SK-N-SH (cell line): Measurements from ENCODE around the gene ERC2. TPM values are rescaled to one million over a fixed set of nuclear protein-coding genes. Genes with fewer than 3 reads are reported as not detected.

Experiments used
- CTCF ChIA-PET: fragments of 300-600, 350-600 bp; formaldehyde crosslinking; extraction: SDS; loops from one replicate; lab custom pipeline; 2021; lab: Yijun Ruan, JAX
- POLR2A ChIA-PET: fragments of 350-600 bp; sonication (Branson Sonifier 250); formaldehyde crosslinking; extraction: SDS; loops from one replicate; lab custom pipeline; 2020; ENCODE audit warnings: antibody characterized with exemption, inconsistent platforms; lab: Yijun Ruan, JAX
- DNase-seq: peaks from one replicate; pipeline ENCODE4 v3.0.0; 2012
- H2AFZ ChIP-seq: fragments of 200-600 bp; sonication (generic); 2 replicates; pipeline ENCODE4 v1.8.1; 2016; ENCODE audit warnings: antibody characterized with exemption, mild to moderate bottlenecking, low read depth
- H3F3A ChIP-seq: fragments of 200-600 bp; sonication (generic); replicated peaks from 2 replicates; pipeline ENCODE3; 2016; ENCODE audit warnings: antibody characterized with exemption, mild to moderate bottlenecking; ENCODE audit not compliant: insufficient read depth
- H3K27ac ChIP-seq, 2 experiments: fragments of 200-500 bp in 1 of 2; fragments of 200-600 bp in 1 of 2; sonication (Bioruptor generic) in 1 of 2; sonication (generic), shearing (Covaris generic) in 1 of 2; 2 replicates each; pipeline versions ENCODE4 v1.5.1 to v1.6.1; 2014 to 2016; ENCODE audit warnings: low read depth in 2 of 2, inconsistent platforms in 1 of 2, low read length in 1 of 2, mild to moderate bottlenecking in 1 of 2, mixed read lengths in 1 of 2
- H3K27me3 ChIP-seq: fragments of 200-600 bp; sonication (generic), shearing (Covaris generic); 2 replicates; pipeline ENCODE4 v1.6.1; 2016; ENCODE audit warnings: mixed run types; ENCODE audit not compliant: insufficient read depth
- H3K36me3 ChIP-seq, 2 experiments: fragments of 200-500 bp in 1 of 2; fragments of 200-600 bp in 1 of 2; sonication (Bioruptor generic) in 1 of 2; sonication (generic) in 1 of 2; replicated peaks in 1 of 2; 2 replicates each; pipeline versions ENCODE3 to v1.5.1; 2014 to 2016; ENCODE audit warnings: low read length in 1 of 2, mild to moderate bottlenecking in 1 of 2; ENCODE audit not compliant: insufficient read depth in 2 of 2, control insufficient read depth in 1 of 2
- H3K4me1 ChIP-seq, 2 experiments: fragments of 200-500 bp in 1 of 2; fragments of 200-600 bp in 1 of 2; sonication (Bioruptor generic) in 1 of 2; sonication (generic), shearing (Covaris generic) in 1 of 2; 2 replicates each; pipeline versions ENCODE4 v1.5.1 to v1.6.1; 2014 to 2016; ENCODE audit warnings: low read depth in 1 of 2, low read length in 1 of 2, mixed run types in 1 of 2; ENCODE audit not compliant: insufficient read depth in 2 of 2, control insufficient read depth in 1 of 2
- H3K4me2 ChIP-seq: fragments of 200-600 bp; sonication (generic), shearing (Covaris generic); 2 replicates; pipeline ENCODE4 v1.6.1; 2017; ENCODE audit warnings: mixed run types
- H3K4me3 ChIP-seq, 2 experiments: fragments of 200-500 bp in 1 of 2; fragments of 200-600 bp in 1 of 2; sonication (Bioruptor generic) in 1 of 2; sonication (generic), shearing (Covaris generic) in 1 of 2; 2 replicates each; pipeline versions ENCODE4 v1.5.1 to v1.8.1; 2014 to 2016; ENCODE audit warnings: low read depth in 2 of 2, inconsistent platforms in 1 of 2, low read length in 1 of 2, mild to moderate bottlenecking in 1 of 2, mixed read lengths in 1 of 2, moderate library complexity in 1 of 2
- H3K79me2 ChIP-seq: fragments of 200-600 bp; sonication (generic); 2 replicates; pipeline ENCODE4 v1.8.1; 2017; ENCODE audit warnings: mild to moderate bottlenecking; ENCODE audit not compliant: insufficient read depth
- H3K9ac ChIP-seq: fragments of 200-600 bp; sonication (generic); 2 replicates; pipeline ENCODE4 v1.6.1; 2017; ENCODE audit warnings: mixed run types
- H3K9me2 ChIP-seq: fragments of 200-600 bp; sonication (generic); 2 replicates; pipeline ENCODE4 v1.6.1; 2017; ENCODE audit warnings: mixed run types
- H3K9me3 ChIP-seq: fragments of 200-600 bp; sonication (generic); 2 replicates; pipeline ENCODE4 v1.6.1; 2017; ENCODE audit warnings: mixed run types, mild to moderate bottlenecking, moderate library complexity
- H4K20me1 ChIP-seq: fragments of 200-600 bp; sonication (generic); 2 replicates; pipeline ENCODE4 v1.6.1; 2017; ENCODE audit warnings: mild to moderate bottlenecking, mixed run types; ENCODE audit not compliant: insufficient read depth
- FOXJ3 ChIP-seq: sonication (generic); formaldehyde crosslinking; IDR thresholded peaks from 2 replicates; pipeline ENCODE4 v1.5.1; 2020; ENCODE audit warnings: mild to moderate bottlenecking, missing genetic modification reagents
- MEF2A ChIP-seq: IDR thresholded peaks from 2 replicates; pipeline ENCODE4 v1.4.0; 2012; ENCODE audit warnings: low read depth, borderline replicate concordance
- MXI1 ChIP-seq: IDR thresholded peaks from 2 replicates; pipeline ENCODE4 v1.6.1; 2012; ENCODE audit warnings: mild to moderate bottlenecking, low read depth, low read length, improper control_type of control experiment
- NRF1 ChIP-seq: IDR thresholded peaks from 2 replicates; pipeline ENCODE4 v1.6.1; 2012; ENCODE audit warnings: low read depth, mild to moderate bottlenecking, low read length
- PBX3 ChIP-seq: IDR thresholded peaks from 2 replicates; pipeline ENCODE4; 2012
- RAD21 ChIP-seq: IDR thresholded peaks from 2 replicates; pipeline ENCODE4 v1.6.1; 2012; ENCODE audit warnings: mild to moderate bottlenecking, low read length
- REST ChIP-seq: IDR thresholded peaks from 2 replicates; pipeline ENCODE4 v1.6.1; 2012; ENCODE audit warnings: mild to moderate bottlenecking, low read depth, low read length, moderate library complexity
- RFX5 ChIP-seq: IDR thresholded peaks from 2 replicates; pipeline ENCODE4 v1.6.1; 2012; ENCODE audit warnings: mild to moderate bottlenecking, improper control_type of control experiment, low read length
- RXRA ChIP-seq: IDR thresholded peaks from 2 replicates; pipeline ENCODE4 v1.4.0; 2012; ENCODE audit warnings: low read depth, mild to moderate bottlenecking, borderline replicate concordance
- SIN3A ChIP-seq: IDR thresholded peaks from 2 replicates; pipeline ENCODE4 v1.6.1; 2012; ENCODE audit warnings: low read depth, mild to moderate bottlenecking, low read length, moderate library complexity, borderline replicate concordance
- TEAD4 ChIP-seq: IDR thresholded peaks from 2 replicates; pipeline ENCODE4 v1.4.0; 2012; ENCODE audit warnings: mild to moderate bottlenecking, borderline replicate concordance; ENCODE audit not compliant: insufficient read depth
- YY1 ChIP-seq: IDR thresholded peaks from 2 replicates; pipeline ENCODE4 v1.4.0; 2012; ENCODE audit warnings: low read depth, mild to moderate bottlenecking
- WGBS: methylation state at CpG from one replicate; pipeline ENCODE4 v1.1.6; 2017; ENCODE audit warnings: low lambda C conversion rate; 5-methylcytosine and 5-hydroxymethylcytosine counted together
- polyA plus RNA-seq, 3 experiments: library from polyadenylated mRNA; depleted of rRNA; stranded (reverse); fragments of >200 nt; gene quantifications; 2 replicates each; pipeline ENCODE4 v1.2.3, GENCODE V29; 2012
- TF ChIP-seq, protein P1 (sequence below): IDR thresholded peaks from 2 replicates; pipeline ENCODE4 v1.4.0; 2012; ENCODE audit warnings: low read depth, borderline replicate concordance
- TF ChIP-seq, protein P2 (sequence below): fragments of 150-350 bp; IDR thresholded peaks from 2 replicates; pipeline ENCODE4 v1.6.1; 2016; ENCODE audit warnings: mild to moderate bottlenecking, low read depth, low read length

The ERC2 gene
- polyA plus RNA-seq, 1 of the 3 experiments (the other 2 are of a cell fraction) = 1.6 TPM

DNA sequence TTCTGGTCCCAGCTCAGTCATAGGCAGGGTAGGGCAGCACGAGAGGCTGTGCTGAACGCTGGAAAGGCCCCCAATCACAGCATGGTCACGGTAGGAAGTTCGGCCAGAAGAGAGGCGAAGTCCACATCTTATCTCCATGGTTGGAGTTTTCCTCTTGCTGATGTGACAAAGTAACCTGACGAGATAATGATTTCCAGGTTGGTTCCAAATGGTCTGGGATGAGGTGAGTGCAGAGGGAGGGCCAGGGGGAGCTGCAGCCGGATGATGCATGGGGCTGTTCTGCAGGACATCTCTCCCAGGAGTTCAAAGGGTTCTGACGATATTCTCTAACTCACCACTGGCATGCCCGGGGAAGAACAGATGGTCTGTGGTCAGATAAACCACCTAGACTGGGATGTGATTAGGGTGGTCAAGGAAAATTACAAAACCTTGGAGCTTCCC, 898.0 kb downstream of the ERC2 start:
- POLR2A ChIA-PET = no interaction called here
- DNase-seq = no peak
- no peaks in the 10 kb centered on the region for H3K9me3 ChIP-seq
- no peaks in the 10 kb centered on the region for H3F3A ChIP-seq
- WGBS = 78% methylated on average over 9 of the region's 9 CpGs
- H3K9ac ChIP-seq = no peak overlapping the region
- no peaks in the 10 kb centered on the region for H4K20me1 ChIP-seq
- no peak overlapping the region for H3K4me3 ChIP-seq
- no peak overlapping the region for H2AFZ ChIP-seq
- H3K4me2 ChIP-seq = no peak overlapping the region
- no peaks in the 10 kb centered on the region for H3K36me3 ChIP-seq
- no peaks in the 10 kb centered on the region for H3K4me1 ChIP-seq
- H3K27ac ChIP-seq = no peak overlapping the region
- no peaks in the 10 kb centered on the region for H3K9me2 ChIP-seq
- no peaks in the 10 kb centered on the region for H3K79me2 ChIP-seq
- CTCF ChIA-PET = interaction anchor here (1.3 kb wide), 1 partner anchor 21 kb away, joined by 4 read pairs; no protein-coding TSS in a partner anchor
- TF ChIP-seq, protein P1, sequence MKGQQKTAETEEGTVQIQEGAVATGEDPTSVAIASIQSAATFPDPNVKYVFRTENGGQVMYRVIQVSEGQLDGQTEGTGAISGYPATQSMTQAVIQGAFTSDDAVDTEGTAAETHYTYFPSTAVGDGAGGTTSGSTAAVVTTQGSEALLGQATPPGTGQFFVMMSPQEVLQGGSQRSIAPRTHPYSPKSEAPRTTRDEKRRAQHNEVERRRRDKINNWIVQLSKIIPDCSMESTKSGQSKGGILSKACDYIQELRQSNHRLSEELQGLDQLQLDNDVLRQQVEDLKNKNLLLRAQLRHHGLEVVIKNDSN = no peak
- no peak for TF ChIP-seq RXRA
- TF ChIP-seq MXI1 = no peak
- TF ChIP-seq NRF1 = no peak
- TF ChIP-seq PBX3 = no peak
- TF ChIP-seq FOXJ3 (CRISPR knock-in tag) = no peak
- TF ChIP-seq SIN3A = no peak
- no peak for TF ChIP-seq MEF2A
- TF ChIP-seq, protein P2, sequence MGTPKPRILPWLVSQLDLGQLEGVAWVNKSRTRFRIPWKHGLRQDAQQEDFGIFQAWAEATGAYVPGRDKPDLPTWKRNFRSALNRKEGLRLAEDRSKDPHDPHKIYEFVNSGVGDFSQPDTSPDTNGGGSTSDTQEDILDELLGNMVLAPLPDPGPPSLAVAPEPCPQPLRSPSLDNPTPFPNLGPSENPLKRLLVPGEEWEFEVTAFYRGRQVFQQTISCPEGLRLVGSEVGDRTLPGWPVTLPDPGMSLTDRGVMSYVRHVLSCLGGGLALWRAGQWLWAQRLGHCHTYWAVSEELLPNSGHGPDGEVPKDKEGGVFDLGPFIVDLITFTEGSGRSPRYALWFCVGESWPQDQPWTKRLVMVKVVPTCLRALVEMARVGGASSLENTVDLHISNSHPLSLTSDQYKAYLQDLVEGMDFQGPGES = no peak
- TF ChIP-seq RFX5 = no peak
- TF ChIP-seq TEAD4 = no peak
- no peak for TF ChIP-seq RAD21
- no peak for TF ChIP-seq YY1
- TF ChIP-seq REST = no peak
- TF ChIP-seq, all 33 proteins: peak for 0
- no peaks in the 10 kb centered on the region for H3K27me3 ChIP-seq
